ENCODE measurements around the gene PNMT.

- TF ChIP-seq YY1 (IDR thresholded peaks at IDR 0.05; ENCODE audit: insufficient read depth, insufficient read length) (no peak), ZNF274 (IDR thresholded peaks at IDR 0.05; ENCODE audit: low read depth, low read length) (no peak), SUZ12 (IDR thresholded peaks at IDR 0.05; ENCODE audit: extremely low read depth, insufficient read depth, insufficient read length) (no peak)
These were observed 10.3 kb downstream of the PNMT start for GRCh38 chr17:39678340-39679116.

Data from NT2/D1 (cell line).